Transverse colon (tissue), 3 donors: Measurements from ENCODE around the gene DOCK2.

ENCODE experiments used
- POLR2A ChIP-seq: fragments of 450-650 bp; IDR thresholded peaks from one replicate; pipeline ENCODE4 v1.6.1; 2016; ENCODE audit warnings: antibody characterized with exemption, mild to moderate bottlenecking, moderate library complexity
- TF ChIP-seq, protein P1 (sequence below), 5 experiments: fragments of 200-600 bp in 3 of 5; fragments of 450-650 bp in 2 of 5; sonication (generic) in 3 of 5; IDR thresholded peaks; 1 replicate in 2 of 5; 2 replicates in 3 of 5; pipeline ENCODE4 v1.5.1; 2016 to 2017; ENCODE audit warnings: antibody characterized with exemption in 5 of 5, inconsistent platforms in 3 of 5, mild to moderate bottlenecking in 2 of 5, moderate library complexity in 1 of 5

DNA sequence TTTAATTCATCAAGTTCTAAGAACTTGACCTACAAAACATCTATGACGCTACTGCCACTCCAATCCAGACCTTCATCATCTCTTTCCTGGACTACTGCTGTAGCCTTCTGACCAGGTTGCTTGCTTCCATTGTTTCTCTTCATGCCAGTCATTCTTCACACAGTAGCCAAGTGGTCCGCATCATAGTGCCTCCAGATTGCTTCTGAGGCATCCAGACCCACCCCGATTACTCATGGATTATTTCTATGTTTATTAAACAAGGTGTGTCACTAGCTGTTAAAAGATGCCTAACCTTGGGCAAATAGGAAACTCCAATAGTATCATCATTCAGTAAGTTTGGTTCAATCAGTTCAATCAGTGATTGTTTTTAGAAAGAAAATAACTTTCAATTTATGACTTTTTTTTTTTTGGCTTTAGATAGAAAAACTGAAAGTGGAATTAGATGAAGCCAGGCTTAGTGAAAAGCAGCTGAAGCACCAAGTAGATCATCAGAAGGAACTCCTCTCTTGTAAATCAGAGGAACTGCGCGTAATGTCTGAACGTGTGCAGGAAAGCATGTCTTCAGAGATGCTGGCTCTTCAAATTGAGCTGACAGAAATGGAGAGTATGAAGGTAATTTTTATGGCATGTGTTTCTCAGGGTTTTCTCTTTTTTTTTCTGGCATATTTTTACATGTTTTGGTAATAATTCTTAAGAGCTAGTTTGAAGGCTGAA lies 44.0 kb upstream of the DOCK2 start:
- no peak for TF ChIP-seq POLR2A
- TF ChIP-seq, protein P1, sequence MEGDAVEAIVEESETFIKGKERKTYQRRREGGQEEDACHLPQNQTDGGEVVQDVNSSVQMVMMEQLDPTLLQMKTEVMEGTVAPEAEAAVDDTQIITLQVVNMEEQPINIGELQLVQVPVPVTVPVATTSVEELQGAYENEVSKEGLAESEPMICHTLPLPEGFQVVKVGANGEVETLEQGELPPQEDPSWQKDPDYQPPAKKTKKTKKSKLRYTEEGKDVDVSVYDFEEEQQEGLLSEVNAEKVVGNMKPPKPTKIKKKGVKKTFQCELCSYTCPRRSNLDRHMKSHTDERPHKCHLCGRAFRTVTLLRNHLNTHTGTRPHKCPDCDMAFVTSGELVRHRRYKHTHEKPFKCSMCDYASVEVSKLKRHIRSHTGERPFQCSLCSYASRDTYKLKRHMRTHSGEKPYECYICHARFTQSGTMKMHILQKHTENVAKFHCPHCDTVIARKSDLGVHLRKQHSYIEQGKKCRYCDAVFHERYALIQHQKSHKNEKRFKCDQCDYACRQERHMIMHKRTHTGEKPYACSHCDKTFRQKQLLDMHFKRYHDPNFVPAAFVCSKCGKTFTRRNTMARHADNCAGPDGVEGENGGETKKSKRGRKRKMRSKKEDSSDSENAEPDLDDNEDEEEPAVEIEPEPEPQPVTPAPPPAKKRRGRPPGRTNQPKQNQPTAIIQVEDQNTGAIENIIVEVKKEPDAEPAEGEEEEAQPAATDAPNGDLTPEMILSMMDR (IDR thresholded peaks at IDR 0.05), result no peak
